GM21390 (cell line): ENCODE measurements around the gene NUP43.
"Not testable (repeated sequence)": the region's sequence is repeated elsewhere in the genome, so short reads cannot be mapped to it uniquely, and the experiment has no call there.

Experiments used
- ATAC-seq: cut with Tn5 transposase; IDR thresholded peaks from one replicate; pipeline ENCODE4 v1.9.1; 2021; ENCODE audit not compliant: unreplicated experiment

The NUP43 gene

GRCh38 chr6:149694921-149695320 is 51.4 kb downstream of the NUP43 start:
- no peak for ATAC-seq

DNA sequence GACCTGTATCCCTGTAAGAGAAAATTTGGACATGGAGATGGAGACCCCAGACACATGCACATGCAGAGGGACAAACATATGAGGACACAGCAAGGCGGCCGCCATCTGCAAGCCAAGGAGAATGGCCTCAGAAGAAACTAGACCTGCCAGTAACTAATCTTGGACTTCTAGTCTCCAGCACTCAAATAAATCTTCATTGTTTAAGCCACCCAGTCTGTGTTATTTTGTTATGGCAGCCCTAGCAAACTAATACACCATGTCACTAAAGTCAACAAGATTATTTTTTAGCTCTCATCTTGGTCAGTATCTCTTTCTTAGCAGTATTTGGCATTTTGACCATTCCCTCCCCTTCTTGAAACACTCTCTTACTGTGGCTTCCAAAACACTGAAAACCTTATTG is 55.1 kb downstream of the NUP43 start:
- no peak for ATAC-seq

GRCh38 chr6:149686230-149686629 is 60.1 kb downstream of the NUP43 start:
- no peak for ATAC-seq

DNA sequence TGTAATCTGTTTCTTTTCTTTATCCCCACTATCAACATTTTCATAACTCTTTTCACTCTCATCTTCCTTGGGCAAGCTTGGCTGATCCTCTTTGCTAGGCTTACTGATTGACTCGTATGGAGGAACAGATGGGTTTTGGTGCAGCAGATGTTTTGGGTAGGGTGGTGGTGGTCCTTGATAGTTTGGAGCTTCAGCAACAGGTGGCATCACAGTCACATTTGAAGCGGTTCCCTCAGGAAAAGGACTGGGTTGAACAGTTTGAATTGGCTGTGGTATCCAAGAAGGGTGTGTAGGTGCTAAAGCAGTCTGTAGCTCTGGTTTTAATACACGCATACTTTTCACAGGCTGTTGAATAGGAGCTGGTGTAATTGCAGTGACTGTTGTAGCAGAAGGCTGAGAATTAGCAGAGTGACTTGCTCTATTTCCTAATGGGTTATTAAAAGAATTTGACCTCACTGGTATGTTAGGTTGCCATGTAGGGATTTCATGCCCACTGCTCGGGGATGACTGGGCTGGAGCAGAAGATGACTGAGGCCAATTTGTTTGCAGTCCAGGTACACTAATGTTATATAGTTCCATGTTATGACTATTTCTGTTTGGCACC is 63.0 kb downstream of the NUP43 start:
- ATAC-seq = no peak

DNA sequence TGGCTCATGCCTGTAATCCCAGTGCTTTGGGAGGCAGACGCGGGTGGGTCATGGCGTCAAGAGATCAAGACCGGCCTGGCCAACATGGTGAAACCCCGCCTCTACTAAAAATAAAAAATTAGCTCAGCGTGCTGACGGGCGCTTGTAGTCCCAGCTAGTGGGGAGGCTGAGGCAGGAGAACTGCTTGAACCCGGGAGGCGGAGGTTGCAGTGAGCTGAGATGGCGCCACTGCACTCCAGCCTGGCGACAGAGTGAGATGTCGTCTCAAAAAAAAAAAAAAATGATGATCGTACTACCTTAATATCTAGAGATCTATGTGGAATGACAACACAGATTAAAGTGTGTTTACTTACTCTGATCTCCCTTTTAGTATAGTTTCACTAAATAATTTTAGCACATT is 64.5 kb downstream of the NUP43 start:
- not testable (repeated sequence) for ATAC-seq

DNA sequence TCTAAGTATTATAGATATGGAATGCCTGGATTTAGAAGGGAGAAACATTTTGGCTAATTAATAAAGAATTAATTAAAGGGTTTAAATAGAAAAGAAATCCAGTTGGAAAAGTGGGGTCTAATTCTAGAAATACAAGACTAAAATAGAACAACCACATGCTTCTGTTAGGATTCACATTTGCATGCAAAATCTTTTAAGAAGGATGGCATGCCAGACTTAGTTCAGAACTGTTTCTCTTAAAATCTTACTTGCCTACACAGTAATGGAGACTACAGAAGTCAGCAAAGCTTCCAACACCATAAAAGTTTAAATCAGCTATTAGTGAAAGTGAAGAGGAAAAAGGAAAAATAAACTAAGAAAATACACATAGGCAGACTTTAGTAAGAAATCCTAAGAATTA is 65.1 kb downstream of the NUP43 start:
- no peak for ATAC-seq

GRCh38 chr6:149680503-149680902 is 65.8 kb downstream of the NUP43 start:
- ATAC-seq = no peak
